GM21576 (cell line): ENCODE data around the gene IL12RB2.
A peak's percentile ranks its signal among the peaks of the same experiment; 100 is the strongest.

Source experiments
- ATAC-seq: cut with Tn5 transposase; IDR thresholded peaks from one replicate; pipeline ENCODE4 v1.9.1; 2021; ENCODE audit warnings: mild to moderate bottlenecking, moderate library complexity; ENCODE audit not compliant: unreplicated experiment

Gene IL12RB2

DNA sequence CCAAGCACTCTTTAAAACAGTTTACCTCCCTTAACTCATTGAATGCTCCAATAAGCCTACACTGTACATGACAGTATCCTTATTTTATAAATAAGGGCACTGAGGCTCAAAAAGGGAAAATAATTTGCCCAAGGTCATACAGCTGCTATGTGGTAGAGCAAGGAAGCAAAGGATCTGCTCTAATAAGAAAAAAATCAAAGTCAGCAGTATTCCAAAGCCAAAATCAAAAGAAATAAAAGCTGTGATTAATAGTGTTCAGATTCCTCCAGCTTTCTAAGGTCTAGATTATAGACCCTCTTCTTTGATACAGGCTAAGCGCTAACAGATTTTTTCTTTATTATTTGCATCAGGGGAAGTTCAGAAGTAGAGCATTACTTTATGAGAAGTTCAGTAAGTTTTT lies 39.3 kb downstream of the IL12RB2 start:
- ATAC-seq = no peak

DNA sequence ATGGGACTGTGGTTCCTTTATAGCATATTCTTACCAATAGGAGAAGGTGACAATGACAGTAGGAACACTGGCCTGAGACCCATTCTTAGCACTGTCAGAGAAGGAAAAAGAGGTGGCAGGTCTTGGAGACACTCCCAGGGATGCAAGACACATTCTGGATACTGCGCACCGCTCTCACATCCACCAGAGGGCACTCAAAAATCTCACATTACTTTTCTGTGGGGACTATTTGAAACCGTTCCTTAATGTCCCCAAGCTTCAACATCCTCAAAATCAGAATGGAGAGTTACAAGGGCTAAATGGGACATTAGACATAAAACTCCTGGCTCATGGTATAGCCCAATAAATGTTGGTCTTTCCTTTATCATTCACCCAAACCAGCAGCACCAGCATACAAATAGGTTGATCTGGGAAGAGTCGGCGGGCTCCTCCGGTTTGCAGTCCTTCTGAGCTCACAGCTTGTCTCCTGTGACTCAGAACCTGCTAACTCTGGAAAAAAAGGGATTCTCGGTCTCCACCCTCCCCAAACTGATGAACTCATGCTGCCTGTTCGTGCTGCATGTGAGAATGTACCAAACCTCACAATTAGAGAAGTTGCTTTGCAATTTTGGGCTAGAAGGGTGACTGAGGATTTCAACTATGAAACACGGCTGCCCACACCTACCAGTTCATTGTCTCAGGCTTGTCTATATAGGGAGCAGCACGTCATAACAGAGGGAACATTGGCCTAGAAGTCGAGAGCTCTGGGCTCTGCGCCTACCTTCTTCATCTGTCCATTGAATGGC lies 40.2 kb downstream of the IL12RB2 start:
- no peak for ATAC-seq

DNA sequence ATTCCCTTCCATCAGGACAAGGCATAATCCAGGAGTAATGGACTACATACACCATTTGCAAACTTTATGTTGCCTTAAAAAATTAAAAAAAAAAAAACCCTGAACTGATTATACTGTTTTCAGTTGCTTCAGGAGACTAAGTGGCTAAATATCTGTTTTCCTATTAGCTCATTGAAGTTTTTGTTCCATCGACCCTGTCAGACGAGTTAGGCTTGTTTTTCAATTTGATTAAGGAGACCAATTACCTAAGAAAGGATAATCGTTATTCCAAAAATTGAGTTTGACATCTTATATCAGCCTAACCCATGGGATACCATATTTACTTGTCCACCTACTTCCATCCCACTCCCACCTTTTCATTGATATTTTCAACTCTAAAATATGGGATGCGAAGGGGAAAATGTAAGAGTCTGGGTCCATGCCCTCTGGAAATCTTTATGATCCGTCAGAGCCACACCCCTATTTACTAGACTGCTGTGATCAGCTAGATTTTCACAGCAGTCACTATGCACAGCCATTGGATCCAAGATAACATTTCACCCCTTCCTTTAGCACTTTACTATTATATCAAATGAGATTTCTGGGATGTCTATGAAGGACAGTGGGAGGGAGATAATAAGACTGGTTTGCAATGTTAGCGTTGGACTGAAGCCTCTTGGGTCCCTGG lies 41.0 kb downstream of the IL12RB2 start:
- ATAC-seq = no peak

DNA sequence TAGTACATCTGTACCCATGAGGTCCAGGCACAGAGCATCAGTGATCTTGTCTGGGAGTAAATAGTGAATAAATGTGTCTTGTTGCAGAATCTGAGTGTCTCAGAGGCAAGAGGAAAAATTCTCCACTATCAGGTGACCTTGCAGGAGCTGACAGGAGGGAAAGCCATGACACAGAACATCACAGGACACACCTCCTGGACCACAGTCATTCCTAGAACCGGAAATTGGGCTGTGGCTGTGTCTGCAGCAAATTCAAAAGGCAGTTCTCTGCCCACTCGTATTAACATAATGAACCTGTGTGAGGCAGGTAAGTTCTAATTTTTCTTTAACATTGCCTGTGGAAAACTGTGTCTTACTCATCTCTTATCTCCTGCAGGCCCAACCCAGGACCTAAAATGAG lies 43.1 kb downstream of the IL12RB2 start:
- peak; percentile 69 for ATAC-seq

DNA sequence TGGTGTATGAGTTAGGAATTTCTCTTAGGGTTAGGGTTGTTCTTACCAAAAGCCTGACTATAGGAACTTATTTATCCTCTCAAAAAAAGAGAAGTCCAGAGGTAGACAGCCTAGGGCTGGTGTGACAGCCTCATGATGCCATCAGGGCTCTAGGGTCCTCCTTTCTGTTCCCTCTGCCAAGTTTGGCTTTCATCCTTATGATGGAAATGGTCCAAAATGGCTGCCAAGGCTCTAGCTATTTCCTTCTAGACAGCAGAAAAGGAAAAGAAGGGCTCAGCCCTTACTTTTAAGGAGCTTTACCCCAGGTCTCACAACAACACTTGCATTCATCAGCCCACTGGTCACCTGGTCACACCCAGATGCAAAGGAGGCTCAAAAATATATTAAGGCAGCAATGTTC lies 44.5 kb downstream of the IL12RB2 start:
- no peak for ATAC-seq

- ATAC-seq = no peak
These were observed 48.2 kb downstream of the IL12RB2 start for GRCh38 chr1:67355745-67356424.

DNA sequence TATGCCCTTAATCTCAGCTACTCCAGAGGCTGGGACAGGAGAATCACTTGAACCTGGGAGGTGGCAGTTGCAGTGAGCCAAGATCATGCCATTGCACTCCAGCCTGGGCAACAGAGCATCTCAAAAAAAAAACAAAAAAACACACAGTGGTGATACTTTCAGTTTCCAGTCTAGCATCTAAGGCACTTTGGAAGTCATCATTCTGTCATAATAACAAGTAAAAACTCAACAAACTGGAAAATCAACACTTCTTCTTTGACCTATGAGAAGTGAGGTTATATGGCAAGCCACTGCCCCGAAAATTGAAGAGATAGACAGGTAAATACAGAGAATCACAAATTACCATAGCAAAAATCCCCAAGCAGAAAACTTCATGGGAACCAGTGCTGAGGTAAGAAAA lies 51.9 kb downstream of the IL12RB2 start:
- no peak for ATAC-seq

GRCh38 chr1:67361641-67362040 lies 54.0 kb downstream of the IL12RB2 start:
- ATAC-seq = no peak

DNA sequence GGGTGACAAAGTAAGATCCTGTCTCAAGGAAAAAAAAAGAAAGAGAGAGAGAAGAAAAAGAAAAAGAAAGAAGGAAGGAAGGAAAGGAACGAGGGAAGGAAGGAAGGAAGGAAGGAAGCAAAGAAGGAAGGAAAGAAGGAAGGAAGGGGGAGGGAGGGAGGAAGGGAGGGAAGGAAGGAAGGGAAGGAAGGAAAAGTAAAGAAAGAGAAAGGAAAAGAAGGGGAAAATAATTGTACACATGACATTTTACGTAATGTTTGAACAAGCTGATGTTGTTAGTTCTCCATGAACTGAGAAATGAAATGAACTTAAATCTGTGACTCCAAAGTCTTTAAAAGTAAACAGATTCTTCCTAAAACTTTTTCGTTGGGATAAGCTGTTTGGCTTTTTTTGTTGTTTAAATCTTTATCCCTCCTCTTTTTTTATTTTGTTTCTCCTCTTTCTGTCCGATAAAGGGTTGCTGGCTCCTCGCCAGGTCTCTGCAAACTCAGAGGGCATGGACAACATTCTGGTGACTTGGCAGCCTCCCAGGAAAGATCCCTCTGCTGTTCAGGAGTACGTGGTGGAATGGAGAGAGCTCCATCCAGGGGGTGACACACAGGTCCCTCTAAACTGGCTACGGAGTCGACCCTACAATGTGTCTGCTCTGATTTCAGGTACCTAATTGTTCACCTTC lies 59.8 kb downstream of the IL12RB2 start:
- ATAC-seq = no peak

DNA sequence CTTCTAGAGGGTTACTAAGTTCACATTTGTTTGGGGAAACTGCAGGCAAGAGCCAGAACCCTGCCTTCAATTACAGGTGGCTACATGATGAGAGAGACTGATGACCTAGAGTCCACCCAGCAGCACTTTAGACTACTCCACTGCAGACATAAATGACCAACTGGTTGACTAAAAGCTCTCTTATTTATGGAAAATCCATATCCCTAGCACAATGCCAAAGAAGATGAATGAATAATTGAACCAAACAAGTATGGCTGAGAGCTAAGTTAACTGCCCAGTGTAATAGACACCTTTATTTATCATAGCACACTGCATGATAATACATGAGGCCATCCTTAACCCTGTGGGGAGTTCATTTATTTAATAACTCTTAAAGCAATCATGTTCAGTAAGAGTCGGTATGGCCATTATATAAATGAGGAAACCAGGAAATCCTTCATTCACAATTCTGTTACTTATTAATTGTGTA lies 60.4 kb downstream of the IL12RB2 start:
- no peak for ATAC-seq

DNA sequence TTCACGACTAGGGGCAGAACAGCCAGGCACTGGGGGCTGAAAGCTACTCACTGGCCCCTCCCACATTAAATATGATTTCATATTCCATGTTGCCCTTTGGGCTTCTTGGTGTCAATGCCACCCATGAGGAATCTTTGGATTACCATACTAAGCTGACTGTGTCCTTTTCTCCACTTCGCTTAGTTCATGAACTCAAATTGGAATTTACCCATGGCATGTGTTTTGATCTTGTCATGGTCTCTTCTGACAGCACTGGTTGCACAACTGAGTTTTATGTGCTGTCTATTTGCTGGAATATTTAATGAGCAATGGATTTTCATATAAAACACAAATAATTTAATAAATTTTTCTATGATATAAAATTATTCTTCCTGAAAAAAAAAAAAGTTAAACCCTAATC lies 63.4 kb downstream of the IL12RB2 start:
- ATAC-seq = no peak

GRCh38 chr1:67371681-67372080 lies 64.0 kb downstream of the IL12RB2 start:
- no peak for ATAC-seq

DNA sequence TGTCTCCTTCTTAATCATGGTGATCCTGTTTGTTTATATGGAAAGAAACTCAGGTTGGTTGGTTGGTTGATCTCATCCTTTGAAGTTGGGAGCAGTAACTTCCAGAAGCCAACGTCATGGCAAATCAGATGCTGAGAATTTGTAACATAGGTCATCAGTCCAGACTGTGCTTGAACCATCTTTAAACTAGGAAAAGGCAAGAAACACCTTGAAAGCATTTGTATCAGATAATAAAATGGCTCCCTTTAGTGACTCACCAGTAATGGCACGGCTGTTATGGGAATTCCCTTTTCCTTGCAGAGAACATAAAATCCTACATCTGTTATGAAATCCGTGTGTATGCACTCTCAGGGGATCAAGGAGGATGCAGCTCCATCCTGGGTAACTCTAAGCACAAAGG lies 64.5 kb downstream of the IL12RB2 start:
- no peak for ATAC-seq

- ATAC-seq = no peak
These were observed 65.2 kb downstream of the IL12RB2 start for GRCh38 chr1:67372898-67373297.

DNA sequence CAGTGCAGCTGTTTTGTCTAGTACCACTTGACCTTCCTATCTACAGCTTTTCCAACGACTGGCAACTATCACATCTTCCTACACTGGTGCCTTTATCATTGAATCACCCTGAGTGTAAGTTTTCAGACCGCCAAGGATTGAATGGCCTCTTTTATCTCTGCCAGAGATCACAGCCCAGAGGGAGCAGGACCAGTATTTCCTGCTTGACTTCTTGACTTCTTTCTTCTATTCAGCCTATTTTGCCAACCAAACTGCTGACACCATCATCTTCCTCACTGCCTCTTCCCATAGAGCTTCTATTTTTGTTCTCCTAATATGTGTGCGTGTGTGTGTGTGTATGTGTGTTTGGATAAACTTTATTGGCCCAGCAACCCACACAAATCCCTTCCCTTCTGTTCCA lies 68.7 kb downstream of the IL12RB2 start:
- no peak for ATAC-seq

DNA sequence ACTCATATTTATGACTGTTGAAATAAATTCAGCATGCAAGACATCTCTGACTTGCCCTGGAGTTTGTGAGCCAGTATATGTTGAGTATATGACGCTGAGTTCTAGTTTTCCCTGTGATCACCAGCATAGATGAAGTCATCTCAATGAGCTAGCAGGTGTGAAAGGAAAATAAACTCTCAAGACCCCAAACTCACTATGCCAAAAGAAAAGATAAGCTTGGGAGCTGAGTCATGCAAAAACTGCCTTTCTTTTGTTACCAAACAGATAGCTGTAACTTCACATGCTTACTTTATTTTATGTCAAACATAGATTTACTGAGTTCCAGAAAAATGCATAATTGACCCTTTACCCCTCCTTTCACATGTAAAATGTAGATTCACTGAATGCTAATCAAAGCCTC lies 69.6 kb downstream of the IL12RB2 start:
- no peak for ATAC-seq

- no peak for ATAC-seq
These were observed 73.5 kb downstream of the IL12RB2 start for GRCh38 chr1:67381154-67381553.

GRCh38 chr1:67382292-67382691 lies 74.6 kb downstream of the IL12RB2 start:
- ATAC-seq = no peak

GRCh38 chr1:67383999-67384638 lies 76.4 kb downstream of the IL12RB2 start:
- ATAC-seq = no peak

DNA sequence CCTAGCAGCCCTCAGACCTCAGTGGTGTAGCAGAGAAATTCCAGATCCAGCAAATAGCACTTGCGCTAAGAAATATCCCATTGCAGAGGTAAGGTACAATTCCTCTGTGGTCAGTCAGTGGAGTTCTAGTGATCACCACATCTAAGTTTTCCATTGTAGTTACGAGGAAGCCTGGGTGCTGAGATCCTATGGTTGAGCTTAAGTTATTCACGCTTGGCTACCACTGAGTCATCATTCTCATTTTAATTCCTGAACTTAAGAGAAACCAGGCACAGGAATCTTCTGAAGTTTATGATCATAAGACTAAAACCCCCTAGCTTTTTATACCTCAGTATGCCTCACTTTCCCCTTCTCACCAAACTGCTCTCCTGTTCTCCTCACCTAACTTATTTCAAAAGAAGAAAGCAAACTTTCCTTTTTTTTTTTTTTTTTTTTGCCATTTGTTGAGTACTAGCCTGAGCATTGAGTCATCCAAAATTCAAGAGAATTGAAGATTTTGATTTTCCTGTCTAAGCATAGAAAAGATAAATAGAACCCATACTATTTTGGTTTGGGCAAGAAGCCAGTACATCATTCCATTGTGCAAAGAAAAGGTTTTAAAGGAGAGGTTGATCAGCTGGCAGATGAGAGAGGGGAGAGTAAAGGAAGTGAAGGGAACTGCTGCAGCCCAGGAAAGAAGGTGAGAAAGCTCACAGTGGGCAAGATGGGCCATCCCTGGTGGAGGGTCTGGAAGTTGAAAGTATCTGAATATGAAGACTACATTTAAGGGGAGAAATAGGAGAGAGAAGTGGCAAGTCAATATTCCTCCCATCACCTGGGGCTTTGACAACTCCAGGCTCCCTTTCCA lies 82.6 kb downstream of the IL12RB2 start:
- no peak for ATAC-seq
